GM12801 (cell line): ENCODE measurements around the gene RANBP9.

Source experiments
- TF ChIP-seq, protein P1 (sequence below): IDR thresholded peaks from one replicate; pipeline ENCODE4 v1.5.1; 2011; ENCODE audit warnings: control low read depth; ENCODE audit not compliant: insufficient read length; ENCODE audit errors: extremely low read depth

The RANBP9 gene

DNA sequence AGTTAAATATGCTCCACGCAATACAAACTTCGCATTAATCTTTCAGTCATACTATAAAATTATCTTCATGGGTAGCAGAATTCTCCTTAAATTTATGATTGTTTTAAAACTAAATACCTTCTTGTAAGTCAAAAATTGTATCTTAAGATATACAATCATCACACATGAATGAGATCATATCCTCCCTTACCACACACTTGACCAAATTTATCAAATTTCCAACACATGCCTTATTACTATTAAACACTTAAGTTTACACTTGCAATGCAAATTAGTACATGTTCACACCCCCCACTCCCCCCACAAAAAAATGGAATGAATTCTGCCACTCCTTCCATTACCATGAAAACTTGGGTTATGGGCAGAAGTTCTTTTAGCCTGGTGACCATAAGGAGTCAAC, 13.8 kb downstream of the RANBP9 start:
- TF ChIP-seq, protein P1, sequence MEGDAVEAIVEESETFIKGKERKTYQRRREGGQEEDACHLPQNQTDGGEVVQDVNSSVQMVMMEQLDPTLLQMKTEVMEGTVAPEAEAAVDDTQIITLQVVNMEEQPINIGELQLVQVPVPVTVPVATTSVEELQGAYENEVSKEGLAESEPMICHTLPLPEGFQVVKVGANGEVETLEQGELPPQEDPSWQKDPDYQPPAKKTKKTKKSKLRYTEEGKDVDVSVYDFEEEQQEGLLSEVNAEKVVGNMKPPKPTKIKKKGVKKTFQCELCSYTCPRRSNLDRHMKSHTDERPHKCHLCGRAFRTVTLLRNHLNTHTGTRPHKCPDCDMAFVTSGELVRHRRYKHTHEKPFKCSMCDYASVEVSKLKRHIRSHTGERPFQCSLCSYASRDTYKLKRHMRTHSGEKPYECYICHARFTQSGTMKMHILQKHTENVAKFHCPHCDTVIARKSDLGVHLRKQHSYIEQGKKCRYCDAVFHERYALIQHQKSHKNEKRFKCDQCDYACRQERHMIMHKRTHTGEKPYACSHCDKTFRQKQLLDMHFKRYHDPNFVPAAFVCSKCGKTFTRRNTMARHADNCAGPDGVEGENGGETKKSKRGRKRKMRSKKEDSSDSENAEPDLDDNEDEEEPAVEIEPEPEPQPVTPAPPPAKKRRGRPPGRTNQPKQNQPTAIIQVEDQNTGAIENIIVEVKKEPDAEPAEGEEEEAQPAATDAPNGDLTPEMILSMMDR = no peak

GRCh38 chr6:13696226-13696625, 15.4 kb downstream of the RANBP9 start:
- TF ChIP-seq, protein P1 = no peak

- TF ChIP-seq, protein P1 = no peak
These were observed 16.4 kb downstream of the RANBP9 start for GRCh38 chr6:13695252-13695651.

DNA sequence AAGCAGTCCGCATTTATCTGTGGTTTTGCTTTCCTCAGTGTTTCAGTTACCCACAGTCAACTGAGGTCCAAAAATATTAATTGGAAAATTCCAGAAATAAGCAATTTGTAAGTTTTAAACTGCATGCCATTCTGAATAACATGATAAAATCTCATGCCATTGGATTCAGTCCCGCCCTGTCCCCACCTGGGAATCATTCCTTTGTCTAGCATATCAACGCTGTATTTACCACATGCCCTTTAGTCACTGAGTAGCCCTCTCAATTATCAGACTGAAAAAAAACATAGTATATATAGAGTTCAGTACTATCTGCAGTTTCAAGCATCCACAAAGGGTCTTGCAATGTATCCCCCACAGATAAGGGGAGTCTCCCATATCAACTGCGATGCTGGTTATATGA, 17.1 kb downstream of the RANBP9 start:
- TF ChIP-seq, protein P1 = no peak

DNA sequence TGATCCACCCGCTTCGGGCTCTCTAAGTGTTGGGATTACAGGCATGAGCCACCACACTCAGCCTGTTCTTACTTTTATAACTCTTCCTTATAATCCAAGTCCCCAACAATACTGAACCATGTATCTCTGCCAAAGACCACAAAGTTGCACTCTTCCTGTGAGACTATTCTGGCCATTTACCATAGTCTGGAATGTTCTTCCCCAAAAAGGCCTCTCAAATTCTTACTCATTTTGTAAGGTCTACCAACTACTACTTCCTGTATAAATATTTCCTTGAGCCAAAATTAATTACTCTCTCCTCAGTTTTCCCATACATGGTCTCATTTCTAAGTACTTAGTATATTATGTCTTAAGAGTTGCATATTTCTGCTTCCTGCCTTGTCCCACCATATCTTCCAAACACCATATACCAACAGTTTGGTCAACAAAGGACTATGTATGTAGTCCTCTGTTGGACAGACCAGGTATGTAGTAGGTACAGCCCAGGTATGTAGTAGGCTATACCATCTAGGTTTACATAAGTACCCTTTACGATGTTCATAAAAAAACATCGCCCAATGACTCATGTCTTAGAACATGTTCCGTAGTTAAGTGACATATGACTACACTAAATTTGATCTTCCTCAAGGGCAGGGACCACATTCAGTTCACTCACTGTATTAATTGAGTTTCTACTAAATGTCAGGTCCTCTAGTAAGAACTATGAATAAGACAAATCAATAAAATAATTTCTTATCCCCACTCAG, 22.0 kb downstream of the RANBP9 start:
- TF ChIP-seq, protein P1 = no peak

- TF ChIP-seq, protein P1 = no peak
These were observed 22.9 kb downstream of the RANBP9 start for GRCh38 chr6:13688692-13689196.

DNA sequence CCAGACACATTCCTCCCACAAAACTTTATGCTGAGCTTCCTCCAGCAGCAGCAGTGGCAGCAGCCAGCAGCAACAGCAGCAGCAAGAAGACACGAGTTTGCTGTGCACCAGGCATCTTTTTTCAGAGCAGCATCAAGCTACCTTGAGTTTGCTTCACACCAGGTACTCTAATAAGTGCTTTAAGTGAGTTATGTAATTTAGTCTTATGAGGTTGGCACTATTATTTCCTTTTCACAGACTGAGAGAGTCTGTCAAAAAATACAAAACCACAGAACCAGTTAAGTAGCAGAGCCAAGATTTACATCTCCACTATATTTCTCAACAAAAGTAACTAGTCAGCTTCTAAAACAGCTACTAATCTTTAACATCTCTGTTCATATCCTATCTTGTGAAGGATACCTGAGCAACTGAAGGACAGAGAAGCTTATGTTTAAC, 23.7 kb downstream of the RANBP9 start:
- TF ChIP-seq, protein P1 = no peak
